Measurements from ENCODE around the gene NACC2. TPM values are rescaled to one million over a fixed set of nuclear protein-coding genes. Genes with fewer than 3 reads are reported as not detected.

The NACC2 gene
- total and polyA plus RNA-seq, 2 of the 8 experiments (the other 6 are each of a cell fraction or from before 2014, with no cell fraction given): 8.3 to 14.0 TPM

- H3K79me1 ChIP-seq (ENCODE audit: low read depth, low read length): no peaks in the 10 kb centered on the region
Observed at GRCh38 chr9:136003411-136004218, 91.5 kb downstream of the NACC2 start.

More at GRCh38 chr9:136003411-136004218, 91.5 kb downstream of the NACC2 start:
- Histone ChIP-seq H3K27me3 (replicated peaks in 1 of 4; ENCODE audit: control insufficient read depth in 3 of 4, extremely low read depth in 1 of 4, insufficient read depth in 3 of 4, low read length in 3 of 4) (no peaks in the 10 kb centered on the region), H2BK12ac (ENCODE audit: low read depth, low read length) (0 out of 2 replicates have a peak overlapping the region, but pooled peaks have one; percentile 87), H3K14ac (ENCODE audit: insufficient read length) (no peak overlapping the region), H3K9ac (replicated peaks in 1 of 4; ENCODE audit: extremely low read depth in 1 of 4, low read depth in 3 of 4, low read length in 3 of 4) (no peak overlapping the region), H4K5ac (ENCODE audit: insufficient read length, low read depth, low read length) (no peak overlapping the region), H3K36me3 (ENCODE audit: control insufficient read depth in 2 of 4, insufficient read depth in 4 of 4, low read length in 3 of 4) (no peaks in the 10 kb centered on the region), H2BK5ac (ENCODE audit: low read depth, low read length) (peak overlapping the region; percentile 68; the same call in 1 of the 2 replicates), H3K4me3 (ENCODE audit: extremely low read depth in 1 of 4, insufficient read depth in 2 of 4, low read depth in 3 of 4, low read length in 4 of 4) (no peak overlapping the region), H2AFZ (ENCODE audit: low read length) (no peak overlapping the region), H3K56ac (replicated peaks; ENCODE audit: insufficient read length, low read depth, low read length) (no peak overlapping the region), H3K4me1 (replicated peaks in 1 of 4; ENCODE audit: control insufficient read depth in 3 of 4, insufficient read depth in 4 of 4, low read length in 3 of 4) (peaks cover 0 to 43% (median 32%) of the 10 kb centered on the region in 4 experiments; a peak in 6 of 7 replicates), H3K23me2 (ENCODE audit: low read depth, low read length) (no peaks in the 10 kb centered on the region), H3K4me2 (ENCODE audit: insufficient read depth in 1 of 2, low read depth in 2 of 2, low read length in 2 of 2) (no peak overlapping the region), H3K79me2 (ENCODE audit: control insufficient read depth in 1 of 2, insufficient read depth in 2 of 2, low read length in 2 of 2) (no peaks in the 10 kb centered on the region), H3K23ac (ENCODE audit: insufficient read length) (no peak overlapping the region), H2BK120ac (replicated peaks; ENCODE audit: low read depth, low read length) (peak overlapping the region; percentile 35), H3K18ac (ENCODE audit: extremely low read depth, low read length) (peak overlapping the region; percentile 60), H2BK15ac (ENCODE audit: low read length) (no peak overlapping the region), H4K8ac (ENCODE audit: extremely low read depth, insufficient read depth, low read length) (peak overlapping the region; percentile 9), H2AK5ac (ENCODE audit: low read depth, low read length) (no peak overlapping the region; the same call in 1 of the 2 replicates), H3K4ac (replicated peaks; ENCODE audit: insufficient read length, low read depth, low read length) (no peak overlapping the region), H4K20me1 (replicated peaks in 1 of 2; ENCODE audit: control insufficient read depth in 1 of 2, insufficient read depth in 2 of 2, low read length in 2 of 2) (peaks cover 0 to 1% of the 10 kb centered on the region in 2 experiments), H3K27ac (ENCODE audit: low read depth, low read length) (no peak overlapping the region), H4K91ac (replicated peaks; ENCODE audit: insufficient read length, low read length) (peak overlapping the region; percentile 62), H3K9me3 (ENCODE audit: insufficient read depth in 2 of 2, low read depth in 1 of 2, low read length in 1 of 2) (no peaks in the 10 kb centered on the region), H2BK20ac (ENCODE audit: low read length) (0 out of 2 replicates have a peak overlapping the region, but pooled peaks have one; percentile 75)
- no peak for FAIRE-seq
- 93% methylated on average over 8 of the region's 15 CpGs; no CpG with 5 or more reads in 1 of the 2 experiments for WGBS, 2 experiments (ENCODE audit: extremely low coverage in 1 of 2, insufficient coverage in 1 of 2, insufficient read length in 1 of 2, insufficient replicate concordance in 2 of 2, low coverage in 1 of 2, low lambda C conversion rate in 2 of 2, missing lambda C conversion rate in 1 of 2)
- CTCF ChIA-PET (ENCODE audit: partially characterized antibody): interaction anchor here (0.9 to 1.6 kb wide), 5 partner anchors 9 to 120 kb away, joined by 3 read pairs; no protein-coding TSS in a partner anchor
- no peak for DNase-seq (ENCODE audit: low read depth in 1 of 2, low spot score in 2 of 2)
- POLR2A ChIA-PET (ENCODE audit: partially characterized antibody): interaction anchor here (1.8 to 3.3 kb wide), 3 partner anchors 10 to 114 kb away, joined by 3 to 11 read pairs (median 4); no protein-coding TSS in a partner anchor
